Skeletal muscle tissue (tissue), 4 donors: ENCODE measurements around the gene AGRN. TPM values are rescaled to one million over a fixed set of nuclear protein-coding genes. Genes with fewer than 3 reads are reported as not detected.

Source experiments
- H3K27ac ChIP-seq: one replicate; pipeline ENCODE4 v1.7.0; 2013; ENCODE audit warnings: mild to moderate bottlenecking, low read depth, low read length, inconsistent platforms
- H3K27me3 ChIP-seq, 3 donors: one replicate each; pipeline ENCODE4 v1.7.0; 2013; ENCODE audit warnings: low read length in 3 of 3; ENCODE audit not compliant: control insufficient read depth in 3 of 3, insufficient read depth in 3 of 3
- H3K36me3 ChIP-seq, 3 donors: one replicate each; pipeline ENCODE4 v1.7.0; 2013; ENCODE audit warnings: low read length in 3 of 3; ENCODE audit not compliant: control insufficient read depth in 3 of 3, insufficient read depth in 3 of 3
- H3K4me1 ChIP-seq, 3 donors: one replicate each; pipeline ENCODE4 v1.7.0; 2013; ENCODE audit warnings: low read length in 3 of 3, mild to moderate bottlenecking in 3 of 3; ENCODE audit not compliant: control insufficient read depth in 3 of 3, insufficient read depth in 3 of 3
- H3K4me3 ChIP-seq, 3 donors: one replicate each; pipeline ENCODE4 v1.7.0; 2013; ENCODE audit warnings: low read length in 3 of 3
- H3K9ac ChIP-seq, 3 donors: one replicate each; pipeline ENCODE4 v1.7.0; 2013; ENCODE audit warnings: low read length in 3 of 3, mild to moderate bottlenecking in 3 of 3, moderate library complexity in 2 of 3, low read depth in 1 of 3
- H3K9me3 ChIP-seq, 3 donors: one replicate each; pipeline ENCODE4 v1.7.0; 2013; ENCODE audit warnings: low read length in 3 of 3; ENCODE audit not compliant: control insufficient read depth in 3 of 3
- total RNA-seq: library from RNA; depleted of rRNA; stranded (reverse); fragments of >200 nt; gene quantifications from one replicate; pipeline ENCODE4 v1.2.3, GENCODE V29; 2014
- donor health status: Osteomylitis.

Gene AGRN
- total RNA-seq, 1 donor from 2014 or later: 14.6 TPM

- Histone ChIP-seq H3K9me3 (no peaks in the 10 kb centered on the region), H3K4me3 (peak overlapping the region; percentile 14 to 63 (median 52)), H3K36me3 (no peaks in the 10 kb centered on the region), H3K4me1 (peaks cover 10 to 12% (median 10%) of the 10 kb centered on the region in 3 donors), H3K27ac (no peak overlapping the region), H3K27me3 (peaks cover 6 to 11% (median 8%) of the 10 kb centered on the region in 3 donors), H3K9ac (no peak overlapping the region)
These were observed 60.3 kb downstream of the AGRN start for GRCh38 chr1:1080122-1080757.

DNA sequence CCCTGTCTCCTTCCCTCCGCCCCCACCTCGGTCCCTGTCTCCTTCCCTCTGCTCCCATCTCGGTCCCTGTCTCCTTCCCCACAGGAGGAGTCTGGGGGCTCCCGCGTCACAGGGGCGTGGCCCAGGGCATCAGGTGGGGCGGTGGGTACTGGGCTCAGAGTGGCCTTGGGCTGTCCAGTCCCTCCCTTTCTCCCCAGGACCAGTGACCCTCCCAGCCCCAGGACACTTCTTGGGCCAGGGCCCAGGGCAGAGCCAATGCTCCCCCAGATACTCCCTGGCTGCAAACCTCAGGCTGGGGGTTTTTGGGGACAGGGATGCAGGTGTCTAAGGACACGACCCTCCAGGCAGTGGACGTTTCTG lies 61.0 kb downstream of the AGRN start:
- H3K4me1 ChIP-seq: peaks cover 10 to 12% (median 10%) of the 10 kb centered on the region in 3 donors

GRCh38 chr1:1081311-1082238 lies 61.7 kb downstream of the AGRN start:
- H3K4me3 ChIP-seq: no peak overlapping the region
- H3K27me3 ChIP-seq: peaks cover 3 to 8% (median 5%) of the 10 kb centered on the region in 3 donors
- no peaks in the 10 kb centered on the region for H3K36me3 ChIP-seq
- H3K27ac ChIP-seq: no peak overlapping the region
- no peak overlapping the region for H3K9ac ChIP-seq
- H3K9me3 ChIP-seq: no peaks in the 10 kb centered on the region
- H3K4me1 ChIP-seq: peaks cover 10 to 12% (median 10%) of the 10 kb centered on the region in 3 donors

More for the DNA sequence above, 61.0 kb downstream of the AGRN start:
- Histone ChIP-seq H3K36me3 (no peaks in the 10 kb centered on the region), H3K27me3 (peaks cover 3 to 8% (median 5%) of the 10 kb centered on the region in 3 donors), H3K4me3 (no peak overlapping the region), H3K27ac (no peak overlapping the region), H3K9me3 (no peaks in the 10 kb centered on the region), H3K9ac (no peak overlapping the region)

- Histone ChIP-seq H3K4me3 (no peak overlapping the region), H3K36me3 (no peaks in the 10 kb centered on the region), H3K27ac (no peak overlapping the region), H3K27me3 (peaks cover 3 to 8% (median 5%) of the 10 kb centered on the region in 3 donors), H3K9ac (no peak overlapping the region), H3K9me3 (no peaks in the 10 kb centered on the region), H3K4me1 (peaks cover 10 to 12% (median 10%) of the 10 kb centered on the region in 3 donors)
These were observed 62.4 kb downstream of the AGRN start for GRCh38 chr1:1082239-1082775.

DNA sequence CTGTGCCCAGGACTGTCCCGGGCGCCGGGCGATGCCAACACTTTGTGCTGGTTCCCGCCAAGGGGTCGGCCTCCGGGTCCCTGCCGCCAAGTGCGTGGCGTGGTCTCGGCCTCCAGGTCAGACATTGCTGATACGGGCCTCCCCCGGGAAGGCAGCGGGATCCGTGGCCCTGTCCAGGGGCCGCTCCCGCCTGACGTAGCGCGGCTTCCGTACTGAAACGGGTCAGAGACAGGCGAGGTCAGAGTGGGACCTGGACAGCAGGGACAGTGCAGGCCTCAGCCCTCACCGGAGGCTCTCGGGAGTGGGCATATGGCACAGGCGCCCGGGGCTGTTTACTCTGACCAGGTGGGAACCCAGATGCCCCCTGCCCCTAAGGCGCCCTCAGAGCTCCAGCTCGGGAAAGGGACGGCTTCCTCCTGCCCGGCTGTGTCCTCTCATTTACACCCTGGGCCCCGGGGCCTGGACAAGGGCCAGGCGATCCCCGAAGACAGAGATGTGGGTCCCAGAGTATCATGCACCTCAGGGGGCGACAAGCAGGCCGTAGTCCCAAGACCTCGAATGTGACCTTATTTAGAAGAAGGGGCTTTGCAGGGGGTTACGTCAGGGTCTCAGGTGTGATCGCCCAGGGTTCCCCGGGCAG lies 63.0 kb downstream of the AGRN start:
- Histone ChIP-seq H3K27ac (no peak overlapping the region), H3K27me3 (peaks cover 3 to 8% (median 5%) of the 10 kb centered on the region in 3 donors), H3K4me3 (no peak overlapping the region), H3K4me1 (peaks cover 10 to 12% (median 10%) of the 10 kb centered on the region in 3 donors), H3K36me3 (no peaks in the 10 kb centered on the region), H3K9ac (no peak overlapping the region), H3K9me3 (no peaks in the 10 kb centered on the region)

GRCh38 chr1:1083416-1084371 lies 63.8 kb downstream of the AGRN start:
- no peaks in the 10 kb centered on the region for H3K9me3 ChIP-seq

DNA sequence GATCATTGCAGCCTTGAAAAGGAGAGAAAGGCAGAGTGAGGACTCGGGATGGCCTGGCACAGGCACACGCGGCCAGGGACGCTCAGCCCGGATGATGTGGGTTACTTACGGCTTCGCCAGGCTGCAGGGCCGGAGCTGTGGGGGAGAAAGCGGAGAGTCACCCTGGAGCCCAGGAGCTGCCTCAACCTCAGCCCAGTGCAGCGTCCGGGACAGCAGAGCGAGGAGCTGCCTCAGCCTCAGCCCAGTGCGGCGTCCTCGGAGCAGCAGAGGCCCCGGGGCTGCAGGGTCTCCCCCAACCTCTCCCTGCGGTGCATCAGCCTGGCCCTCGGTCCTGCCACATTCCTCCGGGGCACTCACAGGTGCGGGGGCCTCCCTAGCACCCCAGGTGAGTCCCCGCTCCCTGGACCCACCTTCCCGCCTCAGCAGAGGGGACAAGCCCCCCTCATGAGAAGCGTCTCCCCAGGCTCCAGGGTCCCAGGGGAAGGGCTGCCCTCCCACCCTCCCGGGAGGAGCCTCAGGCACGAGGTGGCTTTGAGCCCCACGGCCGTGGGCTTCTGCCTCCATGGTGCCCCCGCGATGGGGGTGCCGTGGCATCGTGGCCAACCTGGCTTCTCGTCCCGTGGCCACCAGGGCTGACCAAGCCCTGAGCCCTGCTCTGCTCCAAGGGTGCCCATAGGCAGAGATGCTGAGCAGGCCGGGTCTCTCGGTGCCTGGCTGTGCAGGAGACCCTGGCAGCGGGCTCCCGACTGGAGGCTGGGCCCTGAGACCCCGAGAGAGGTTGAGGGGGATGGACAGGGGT lies 64.7 kb downstream of the AGRN start:
- Histone ChIP-seq H3K4me1 (peaks cover 6 to 8% (median 8%) of the 10 kb centered on the region in 3 donors), H3K9ac (no peak overlapping the region), H3K27ac (no peak overlapping the region), H3K4me3 (no peak overlapping the region), H3K27me3 (peaks cover 0 to 5% (median 2%) of the 10 kb centered on the region in 3 donors), H3K36me3 (no peaks in the 10 kb centered on the region), H3K9me3 (no peaks in the 10 kb centered on the region)

More at GRCh38 chr1:1083416-1084371, 63.8 kb downstream of the AGRN start:
- H3K36me3 ChIP-seq: no peaks in the 10 kb centered on the region
- H3K4me1 ChIP-seq: peaks cover 10 to 12% (median 10%) of the 10 kb centered on the region in 3 donors
- no peak overlapping the region for H3K9ac ChIP-seq
- H3K4me3 ChIP-seq: no peak overlapping the region
- H3K27ac ChIP-seq: no peak overlapping the region
- peaks cover 3 to 8% (median 5%) of the 10 kb centered on the region in 3 donors for H3K27me3 ChIP-seq

DNA sequence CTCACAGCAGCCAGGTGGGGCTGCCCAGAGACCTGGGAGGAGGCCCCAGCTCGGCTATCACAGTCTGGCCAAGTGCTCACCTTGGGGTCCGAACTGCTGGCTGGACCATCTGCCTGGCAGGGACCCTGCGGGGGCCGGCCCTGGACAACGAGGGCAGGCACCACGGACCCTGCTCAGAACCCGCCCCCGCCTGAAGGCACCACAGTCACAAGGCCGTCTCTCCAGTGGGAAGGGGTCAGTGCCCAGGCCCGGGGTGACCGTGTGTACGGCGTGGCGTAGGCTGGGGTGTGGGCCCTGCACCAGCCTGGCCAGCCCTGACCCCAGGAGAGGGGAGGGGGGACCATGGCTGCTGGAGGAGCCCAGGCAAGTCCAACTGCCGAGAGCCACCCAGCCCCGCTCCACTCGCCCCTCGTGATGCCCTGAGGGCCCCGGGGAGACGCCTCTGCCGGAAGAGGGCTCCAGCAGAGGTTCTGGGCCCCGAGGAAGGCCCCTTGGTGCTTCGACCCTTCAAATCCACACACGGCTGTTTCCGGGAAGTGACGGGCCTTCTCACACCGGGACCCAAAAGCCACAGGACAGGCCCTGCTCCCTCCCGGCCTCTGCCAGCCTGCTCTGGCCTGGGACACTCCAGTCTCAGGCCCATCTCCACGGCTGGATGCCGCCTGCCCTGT lies 65.4 kb downstream of the AGRN start:
- no peak overlapping the region for H3K9ac ChIP-seq
- peaks cover 0 to under 1% (median 0%) of the 10 kb centered on the region in 3 donors for H3K27me3 ChIP-seq
- peaks cover under 1 to 1% (median 1%) of the 10 kb centered on the region in 3 donors for H3K4me1 ChIP-seq
- H3K9me3 ChIP-seq: no peaks in the 10 kb centered on the region
- no peak overlapping the region for H3K27ac ChIP-seq
- no peak overlapping the region for H3K4me3 ChIP-seq
- H3K36me3 ChIP-seq: no peaks in the 10 kb centered on the region
